Heart left ventricle (tissue), 16 donors: Measurements from ENCODE around the gene IL1F10. TPM values are rescaled to one million over a fixed set of nuclear protein-coding genes. Genes with fewer than 3 reads are reported as not detected.

Source experiments
- ATAC-seq, 4 donors: fragments of 200-7000 bp; cut with Tn5 transposase; one replicate each; pipeline ENCODE4 v1.9.1; 2020 to 2022; ENCODE audit warnings: moderate library complexity in 4 of 4, mild to moderate bottlenecking in 3 of 4, moderate number of reproducible peaks in 1 of 4
- DNase-seq, 5 donors: peaks; one replicate each; pipeline ENCODE4 v3.0.0-alpha.2; 2020
- H3K27ac ChIP-seq, 12 donors: fragments of 200-600 bp; sonication (generic) in 4 of 12; one replicate each; pipeline versions ENCODE4 v1.5.0 to v1.8.0; 2016 to 2022; ENCODE audit warnings: mild to moderate bottlenecking in 2 of 12
- H3K27me3 ChIP-seq, 9 donors: fragments of 200-600 bp; sonication (generic) in 2 of 9; one replicate each; pipeline versions ENCODE4 v1.5.1 to v1.8.0; 2016 to 2022; ENCODE audit warnings: mild to moderate bottlenecking in 3 of 9
- H3K36me3 ChIP-seq, 9 donors: fragments of 200-600 bp; sonication (generic) in 2 of 9; one replicate each; pipeline versions ENCODE4 v1.5.0 to v1.8.0; 2018 to 2022; ENCODE audit warnings: mild to moderate bottlenecking in 2 of 9
- H3K4me1 ChIP-seq, 12 donors: fragments of 200-600 bp; sonication (generic) in 4 of 12; one replicate each; pipeline versions ENCODE4 v1.5.0 to v1.8.0; 2016 to 2022; ENCODE audit warnings: mild to moderate bottlenecking in 3 of 12
- H3K4me3 ChIP-seq, 12 donors: fragments of 200-600 bp; sonication (generic) in 4 of 12; one replicate each; pipeline versions ENCODE4 v1.5.0 to v1.8.0; 2017 to 2022; ENCODE audit warnings: mild to moderate bottlenecking in 9 of 12, moderate library complexity in 4 of 12
- H3K9me3 ChIP-seq, 12 donors: fragments of 200-600 bp; sonication (generic) in 4 of 12; one replicate each; pipeline versions ENCODE4 v1.5.0 to v1.8.0; 2016 to 2022; ENCODE audit warnings: mild to moderate bottlenecking in 1 of 12
- CTCF ChIP-seq, 12 donors: fragments of 200-600 bp; sonication (generic) in 4 of 12; IDR thresholded peaks; one replicate each; pipeline versions ENCODE4 v1.5.0 to v1.8.0; 2018 to 2022; ENCODE audit warnings: antibody characterized with exemption in 12 of 12, mild to moderate bottlenecking in 5 of 12
- POLR2A ChIP-seq, 2 donors: fragments of 450-650 bp; IDR thresholded peaks; one replicate each; pipeline ENCODE4 v1.6.1; 2017; ENCODE audit warnings: antibody characterized with exemption in 2 of 2, mild to moderate bottlenecking in 2 of 2, moderate library complexity in 2 of 2
- WGBS, 4 donors: extraction: QIAGEN DNeasy Blood & Tissue Kit in 2 of 4; methylation state at CpG; one replicate each; pipeline versions ENCODE4 v1.1.5 to v1.1.7; 2013 to 2018; 5-methylcytosine and 5-hydroxymethylcytosine counted together
- intact Hi-C, 10 donors: fragments of 100-400 bp; cut with DNase I; formaldehyde crosslinking; loops; one replicate each; pipeline versions ENCODE4 v1.11.1 to v1.14.2; 2022
- polyA plus RNA-seq, 2 donors: library from polyadenylated mRNA; stranded (reverse); fragments of 200-250 nt; gene quantifications; one replicate each; pipeline ENCODE4 v1.2.3, GENCODE V29; 2013
- total RNA-seq, 9 donors: library from RNA; depleted of rRNA in 2 of 9; stranded (reverse); fragments of >200 nt in 2 of 9; fragmentation: NEBNext Ultra II Directional in 3 of 9; extraction: Animal tissue kit (Norgen Biotek cat#: 25700) in 3 of 9; gene quantifications; one replicate each; pipeline versions ENCODE4 v1.1.0 to v1.2.4, GENCODE V29; 2016 to 2023
- donor health status: ischemic (EF 13 %, LVEDD 7.1; RV severe dilation, severe dysfunction).
- donor health status: healthy with polysubstance abuse.
- donor health status: DM: no; HTN: yes; CAD: no.
- donor health status: DM: no; HTN: no; CAD: no.
- donor health status: ischemic (EF 25% LVEDD 6.9; RV normal size, moderate dysfunction).
- donor health status: ischemic (EF 25% LVEDD 5.7; RV mildly dilated, moderate dysfunction).
- donor health status: healthy.
- donor health status: DM: yes; HTN: yes; CAD: no.
- donor health status: ischemic (EF 35%, LVEDD 5.7; RV mildly dilated, moderate dysfunction).
- donor health status: nonischemic (EF 11% LVEDD 7.7; RV severe dilation, severe dysfunction).
- donor health status: DM: yes; HTN: yes; CAD: no.
- donor health status: PGD.
- donor health status: ischemic (EF 29% LVEDD 5.4; RV normal size, mild dysfunction).
- donor health status: nonischemic (EF 23%, LVEDD 6.1; RV moderate dilation, normal function).

The IL1F10 gene
- total and polyA plus RNA-seq, 11 donors = not detected

DNA sequence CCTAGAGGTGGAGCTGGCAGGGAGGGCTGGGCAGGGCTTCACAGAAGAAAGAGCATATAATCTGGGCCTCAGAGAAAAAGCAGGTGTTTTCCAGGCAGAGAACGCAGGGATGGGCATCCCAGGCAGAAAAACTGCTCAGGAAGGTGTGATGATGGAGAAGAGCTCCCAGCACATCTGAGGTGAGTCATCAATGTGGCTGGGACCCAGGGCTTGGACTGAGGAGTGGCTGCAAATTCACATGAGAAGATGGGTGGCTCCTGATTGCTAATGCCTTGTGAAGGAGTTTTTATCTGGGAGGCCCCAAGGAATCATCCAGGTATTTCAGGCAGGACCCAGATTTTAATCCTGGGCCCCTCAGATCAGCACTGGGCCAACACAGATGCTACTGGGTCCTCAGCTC is 10.2 kb downstream of the IL1F10 start:
- intact Hi-C loops = no loop called here
- Histone ChIP-seq H3K4me1 (peaks cover 0 to 10% (median 0%) of the 10 kb centered on the region in 12 donors), H3K27me3 (peaks cover 0 to 5% (median 0%) of the 10 kb centered on the region in 9 donors), H3K9me3 (no peaks in the 10 kb centered on the region), H3K4me3 (no peak overlapping the region), H3K36me3 (no peaks in the 10 kb centered on the region), H3K27ac (no peak overlapping the region)
- 60 to 78% (median 66%) methylated on average over 1 of the region's 1 CpG for WGBS, 4 donors
- ATAC-seq (no peak), DNase-seq (no peak)
- TF ChIP-seq POLR2A (IDR thresholded peaks at IDR 0.05) (no peak), CTCF (IDR thresholded peaks at IDR 0.05) (no peak)

DNA sequence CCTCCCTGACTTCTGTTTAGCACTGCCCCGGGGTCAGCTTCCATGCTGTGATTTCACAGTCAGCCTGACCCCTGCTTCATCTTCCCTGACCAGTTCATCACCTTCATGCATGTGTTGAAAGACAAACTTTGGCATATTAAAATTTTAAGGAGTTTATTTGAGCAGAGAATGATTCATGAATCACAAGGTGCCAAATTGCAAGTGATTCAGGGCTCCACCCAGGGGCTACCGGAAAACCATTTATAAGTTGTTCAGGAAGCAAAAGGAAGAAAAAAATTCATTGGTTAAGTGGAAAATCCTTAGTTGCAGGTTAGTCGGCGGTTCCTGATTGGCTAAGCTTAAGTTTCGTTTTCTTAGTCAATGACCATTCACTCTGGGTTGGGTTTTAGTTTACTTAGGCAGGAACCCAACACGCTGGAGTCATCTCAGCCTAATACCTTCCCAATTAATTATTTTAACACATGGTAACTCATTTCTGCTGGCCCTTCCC is 10.6 kb downstream of the IL1F10 start:
- peaks cover 0 to 8% (median 0%) of the 10 kb centered on the region in 12 donors for H3K4me1 ChIP-seq
- H3K36me3 ChIP-seq = no peaks in the 10 kb centered on the region
- intact Hi-C loops = no loop called here
- H3K4me3 ChIP-seq = no peak overlapping the region
- TF ChIP-seq CTCF (IDR thresholded peaks at IDR 0.05) (no peak), POLR2A (IDR thresholded peaks at IDR 0.05) (no peak)
- H3K27me3 ChIP-seq = peaks cover 0 to 5% (median 0%) of the 10 kb centered on the region in 9 donors
- ATAC-seq (peak in 2 of 4 donors; percentile 38 to 72), DNase-seq (no peak)
- H3K9me3 ChIP-seq = no peaks in the 10 kb centered on the region
- WGBS, 4 donors = 58 to 64% (median 60%) methylated on average over 6 of the region's 6 CpGs
- H3K27ac ChIP-seq = no peak overlapping the region

- TF ChIP-seq CTCF (IDR thresholded peaks at IDR 0.05) (no peak), POLR2A (IDR thresholded peaks at IDR 0.05) (no peak)
- ATAC-seq = no peak
- no peak for DNase-seq
These were observed 11.4 kb downstream of the IL1F10 start for GRCh38 chr2:113079131-113079530.

DNA sequence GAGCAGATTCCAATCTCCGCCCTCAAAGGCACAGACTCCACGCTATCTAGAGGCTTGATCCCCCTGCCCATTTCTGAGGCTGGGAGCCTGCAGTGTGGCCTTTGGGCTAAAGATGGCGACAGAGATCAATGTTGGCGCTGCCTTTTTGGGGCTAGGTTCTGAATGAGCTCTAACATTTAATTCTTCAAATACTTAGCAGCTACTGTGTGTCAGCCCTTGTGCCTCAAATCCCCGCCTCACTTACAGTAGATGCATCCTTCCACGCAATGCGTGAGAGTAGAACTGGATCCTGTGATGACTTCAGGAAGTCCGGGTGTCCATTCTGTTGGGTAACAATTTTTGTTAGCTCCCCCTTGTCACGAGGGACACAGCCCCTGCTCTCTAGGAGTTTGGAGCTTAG is 12.4 kb downstream of the IL1F10 start:
- Histone ChIP-seq H3K4me3 (no peak overlapping the region), H3K27ac (no peak overlapping the region), H3K36me3 (no peaks in the 10 kb centered on the region), H3K9me3 (no peaks in the 10 kb centered on the region), H3K27me3 (peaks cover 0 to 5% (median 0%) of the 10 kb centered on the region in 9 donors), H3K4me1 (peaks cover 0 to 3% (median 0%) of the 10 kb centered on the region in 12 donors)
- DNase-seq (no peak), ATAC-seq (peak in 3 of 4 donors; percentile 26 to 65 (median 63))
- TF ChIP-seq CTCF (IDR thresholded peaks at IDR 0.05) = peak in 11 of 12 donors; percentile 30 to 57 (median 47)
- no peak for TF ChIP-seq POLR2A (IDR thresholded peaks at IDR 0.05)
- 40 to 50% (median 42%) methylated on average over 9 of the region's 9 CpGs for WGBS, 4 donors
- intact Hi-C loops = loop anchor here in 5 of 10 donors (2.0 to 5.0 kb wide), 3 partner anchors 112 to 119 kb away; no protein-coding TSS in a partner anchor

More at GRCh38 chr2:113079131-113079530, 11.4 kb downstream of the IL1F10 start:
- H3K4me1 ChIP-seq = peaks cover 0 to 3% (median 0%) of the 10 kb centered on the region in 12 donors
- H3K4me3 ChIP-seq = no peak overlapping the region
- peaks cover 0 to 5% (median 0%) of the 10 kb centered on the region in 9 donors for H3K27me3 ChIP-seq
- no peaks in the 10 kb centered on the region for H3K9me3 ChIP-seq
- no peaks in the 10 kb centered on the region for H3K36me3 ChIP-seq
- WGBS, 4 donors = 78 to 96% (median 89%) methylated on average over 4 of the region's 4 CpGs
- intact Hi-C loops = no loop called here
- H3K27ac ChIP-seq = no peak overlapping the region
